Lower lobe of right lung (tissue), 2 donors: ENCODE data around the gene SEM1. TPM values are rescaled to one million over a fixed set of nuclear protein-coding genes. Genes with fewer than 3 reads are reported as not detected.

ENCODE experiments used
- ATAC-seq, 2 donors: fragments of 200-7000 bp; cut with Tn5 transposase; one replicate each; pipeline ENCODE4 v1.9.1; 2020 to 2022; ENCODE audit warnings: mild to moderate bottlenecking in 2 of 2, moderate library complexity in 2 of 2
- DNase-seq: peaks from one replicate; pipeline ENCODE4 v3.0.0-alpha.2; 2020
- H3K27ac ChIP-seq: fragments of 200-600 bp; one replicate; pipeline ENCODE4 v1.8.0; 2022
- H3K27me3 ChIP-seq: fragments of 200-600 bp; one replicate; pipeline ENCODE4 v1.8.0; 2022; ENCODE audit warnings: low read depth
- H3K36me3 ChIP-seq: fragments of 200-600 bp; one replicate; pipeline ENCODE4 v1.8.0; 2022; ENCODE audit warnings: mild to moderate bottlenecking
- H3K4me1 ChIP-seq: fragments of 200-600 bp; one replicate; pipeline ENCODE4 v1.8.0; 2022
- H3K4me3 ChIP-seq: fragments of 200-600 bp; one replicate; pipeline ENCODE4 v1.8.0; 2022; ENCODE audit warnings: mild to moderate bottlenecking
- H3K9me3 ChIP-seq: fragments of 200-600 bp; one replicate; pipeline ENCODE4 v1.8.0; 2022
- CTCF ChIP-seq: fragments of 200-600 bp; IDR thresholded peaks from one replicate; pipeline ENCODE4 v1.8.0; 2022; ENCODE audit warnings: antibody characterized with exemption, mild to moderate bottlenecking
- intact Hi-C: fragments of 100-400 bp; cut with DNase I; formaldehyde crosslinking; loops from one replicate; pipeline ENCODE4 v1.11.0; 2022
- total RNA-seq: library from RNA; stranded (reverse); fragmentation: NEBNext Ultra II Directional; extraction: Animal tissue kit (Norgen Biotek cat#: 25700); gene quantifications from one replicate; pipeline ENCODE4 v1.2.1, GENCODE V29; 2021
- donor health status: DM: no; HTN: yes; CAD: no; lungs with severe emphysema.

Gene SEM1
- total RNA-seq, 1 donor from 2014 or later = 31.0 TPM

GRCh38 chr7:96691702-96692101, 17.9 kb downstream of the SEM1 start:
- Histone ChIP-seq H3K27me3 (no peaks in the 10 kb centered on the region), H3K27ac (no peak overlapping the region), H3K9me3 (no peaks in the 10 kb centered on the region), H3K4me3 (no peak overlapping the region), H3K4me1 (no peaks in the 10 kb centered on the region), H3K36me3 (peaks cover 45% of the 10 kb centered on the region)
- ATAC-seq = no peak
- intact Hi-C loops = no loop called here
- no peak for TF ChIP-seq CTCF
- no peak for DNase-seq

GRCh38 chr7:96689414-96689813, 20.2 kb downstream of the SEM1 start:
- H3K4me1 ChIP-seq = peaks cover 9% of the 10 kb centered on the region
- ATAC-seq (no peak), DNase-seq (no peak)
- TF ChIP-seq CTCF = no peak
- no peaks in the 10 kb centered on the region for H3K9me3 ChIP-seq
- no peak overlapping the region for H3K4me3 ChIP-seq
- no peaks in the 10 kb centered on the region for H3K27me3 ChIP-seq
- H3K36me3 ChIP-seq = peaks cover 45% of the 10 kb centered on the region
- H3K27ac ChIP-seq = no peak overlapping the region
- intact Hi-C loops = no loop called here

GRCh38 chr7:96686305-96686704, 23.3 kb downstream of the SEM1 start:
- no peak for TF ChIP-seq CTCF
- Histone ChIP-seq H3K27me3 (no peaks in the 10 kb centered on the region), H3K36me3 (peaks cover 21% of the 10 kb centered on the region), H3K4me1 (peaks cover 9% of the 10 kb centered on the region), H3K4me3 (no peak overlapping the region), H3K9me3 (no peaks in the 10 kb centered on the region), H3K27ac (no peak overlapping the region)
- DNase-seq = no peak
- ATAC-seq = no peak
- intact Hi-C loops = no loop called here

- H3K4me1 ChIP-seq = peaks cover 9% of the 10 kb centered on the region
- H3K27me3 ChIP-seq = no peaks in the 10 kb centered on the region
- ATAC-seq (no peak), DNase-seq (no peak)
- no peaks in the 10 kb centered on the region for H3K9me3 ChIP-seq
- TF ChIP-seq CTCF = no peak
- H3K4me3 ChIP-seq = no peak overlapping the region
- H3K36me3 ChIP-seq = peaks cover 16% of the 10 kb centered on the region
- H3K27ac ChIP-seq = no peak overlapping the region
- intact Hi-C loops = no loop called here
These were observed 23.9 kb downstream of the SEM1 start for GRCh38 chr7:96685755-96686154.

GRCh38 chr7:96685353-96685752, 24.3 kb downstream of the SEM1 start:
- intact Hi-C loops = no loop called here
- Histone ChIP-seq H3K27ac (no peak overlapping the region), H3K27me3 (no peaks in the 10 kb centered on the region), H3K9me3 (no peaks in the 10 kb centered on the region), H3K36me3 (peaks cover 12% of the 10 kb centered on the region), H3K4me1 (peaks cover 9% of the 10 kb centered on the region), H3K4me3 (no peak overlapping the region)
- DNase-seq = no peak
- no peak for TF ChIP-seq CTCF
- ATAC-seq = no peak

GRCh38 chr7:96679886-96680285, 29.8 kb downstream of the SEM1 start:
- Histone ChIP-seq H3K4me1 (peaks cover 2% of the 10 kb centered on the region), H3K9me3 (no peaks in the 10 kb centered on the region), H3K36me3 (no peaks in the 10 kb centered on the region), H3K27me3 (no peaks in the 10 kb centered on the region), H3K4me3 (no peak overlapping the region), H3K27ac (no peak overlapping the region)
- no peak for DNase-seq
- intact Hi-C loops = no loop called here
- no peak for ATAC-seq
- TF ChIP-seq CTCF = no peak
